ENCODE data around the gene PMM2.

Gene PMM2

GRCh38 chr16:8760021-8760420 is 37.6 kb upstream of the PMM2 start:
- DNase-seq (ENCODE audit: low read depth): no peak
- TF ChIP-seq, protein P1, sequence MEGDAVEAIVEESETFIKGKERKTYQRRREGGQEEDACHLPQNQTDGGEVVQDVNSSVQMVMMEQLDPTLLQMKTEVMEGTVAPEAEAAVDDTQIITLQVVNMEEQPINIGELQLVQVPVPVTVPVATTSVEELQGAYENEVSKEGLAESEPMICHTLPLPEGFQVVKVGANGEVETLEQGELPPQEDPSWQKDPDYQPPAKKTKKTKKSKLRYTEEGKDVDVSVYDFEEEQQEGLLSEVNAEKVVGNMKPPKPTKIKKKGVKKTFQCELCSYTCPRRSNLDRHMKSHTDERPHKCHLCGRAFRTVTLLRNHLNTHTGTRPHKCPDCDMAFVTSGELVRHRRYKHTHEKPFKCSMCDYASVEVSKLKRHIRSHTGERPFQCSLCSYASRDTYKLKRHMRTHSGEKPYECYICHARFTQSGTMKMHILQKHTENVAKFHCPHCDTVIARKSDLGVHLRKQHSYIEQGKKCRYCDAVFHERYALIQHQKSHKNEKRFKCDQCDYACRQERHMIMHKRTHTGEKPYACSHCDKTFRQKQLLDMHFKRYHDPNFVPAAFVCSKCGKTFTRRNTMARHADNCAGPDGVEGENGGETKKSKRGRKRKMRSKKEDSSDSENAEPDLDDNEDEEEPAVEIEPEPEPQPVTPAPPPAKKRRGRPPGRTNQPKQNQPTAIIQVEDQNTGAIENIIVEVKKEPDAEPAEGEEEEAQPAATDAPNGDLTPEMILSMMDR (conservative IDR thresholded peaks at IDR 0.05; ENCODE audit: low read depth, low read length): no peak
- H3K4me3 ChIP-seq (ENCODE audit: low read depth, low read length): no peak overlapping the region

- H3K4me3 ChIP-seq (ENCODE audit: low read depth, low read length): no peak overlapping the region
- TF ChIP-seq, protein P1 (conservative IDR thresholded peaks at IDR 0.05; ENCODE audit: low read depth, low read length): no peak
- DNase-seq (ENCODE audit: low read depth): no peak
Measured at GRCh38 chr16:8761078-8761477, 36.6 kb upstream of the PMM2 start.

GRCh38 chr16:8762254-8762653 is 35.4 kb upstream of the PMM2 start:
- no peak for DNase-seq (ENCODE audit: low read depth)
- TF ChIP-seq, protein P1 (conservative IDR thresholded peaks at IDR 0.05; ENCODE audit: low read depth, low read length): no peak
- no peak overlapping the region for H3K4me3 ChIP-seq (ENCODE audit: low read depth, low read length)

DNA sequence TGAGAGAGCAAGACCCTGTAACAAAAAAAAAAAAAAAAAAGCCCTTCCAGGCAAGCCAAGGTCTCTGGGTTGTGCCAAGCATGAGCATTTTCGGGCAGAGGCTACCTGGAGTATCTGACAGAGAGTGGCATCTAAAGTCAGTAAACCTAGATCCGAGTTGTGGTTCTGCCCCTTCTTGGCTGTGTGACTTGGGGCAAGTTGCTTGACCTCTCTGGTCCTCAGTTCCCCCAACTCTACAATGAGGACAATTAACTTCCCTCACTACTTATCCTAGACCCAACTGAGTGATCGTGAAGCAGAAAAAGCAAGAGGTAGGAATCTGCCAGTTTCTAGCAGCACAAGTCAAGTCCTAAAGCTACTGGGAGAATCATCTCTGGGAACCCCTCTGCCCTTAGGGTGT is 34.6 kb upstream of the PMM2 start:
- TF ChIP-seq, protein P1 (conservative IDR thresholded peaks at IDR 0.05; ENCODE audit: low read depth, low read length): no peak
- H3K4me3 ChIP-seq (ENCODE audit: low read depth, low read length): no peak overlapping the region
- DNase-seq (ENCODE audit: low read depth): no peak

DNA sequence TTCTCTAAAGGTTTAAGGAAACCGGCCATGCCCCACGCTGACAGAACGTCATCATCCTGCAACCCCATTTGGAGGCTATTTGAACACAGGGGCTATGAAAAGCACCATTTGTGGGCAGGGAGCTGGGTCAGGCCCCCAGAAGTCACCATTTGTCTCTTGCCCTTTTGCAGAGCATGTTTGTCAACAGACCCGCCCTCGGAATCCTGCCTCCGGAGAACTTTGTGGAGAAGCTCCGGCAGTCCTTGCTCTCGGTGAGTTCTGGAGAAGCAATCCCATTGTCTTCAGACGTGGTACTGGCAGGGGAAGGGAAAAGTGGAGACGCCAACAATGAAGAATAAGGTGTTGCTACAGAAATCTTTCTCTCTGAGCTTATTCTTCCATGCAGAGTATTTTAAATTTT is 33.7 kb upstream of the PMM2 start:
- no peak for DNase-seq (ENCODE audit: low read depth)
- H3K4me3 ChIP-seq (ENCODE audit: low read depth, low read length): no peak overlapping the region
- TF ChIP-seq, protein P1 (conservative IDR thresholded peaks at IDR 0.05; ENCODE audit: low read depth, low read length): no peak

GRCh38 chr16:8764525-8765250 is 33.0 kb upstream of the PMM2 start:
- H3K4me3 ChIP-seq (ENCODE audit: low read depth, low read length): no peak overlapping the region
- DNase-seq (ENCODE audit: low read depth): no peak
- TF ChIP-seq, protein P1 (conservative IDR thresholded peaks at IDR 0.05; ENCODE audit: low read depth, low read length): no peak

GRCh38 chr16:8767176-8767575 is 30.5 kb upstream of the PMM2 start:
- TF ChIP-seq, protein P1 (conservative IDR thresholded peaks at IDR 0.05; ENCODE audit: low read depth, low read length): no peak
- no peak overlapping the region for H3K4me3 ChIP-seq (ENCODE audit: low read depth, low read length)
- no peak for DNase-seq (ENCODE audit: low read depth)
